HCT116 (cell line): ENCODE measurements around the gene SLC12A7. TPM values are rescaled to one million over a fixed set of nuclear protein-coding genes. Genes with fewer than 3 reads are reported as not detected.

Experiments used
- ATAC-seq: fragments of 200-7000 bp; cut with Tn5 transposase; 2 replicates; pipeline ENCODE4 v1.9.1; 2020; ENCODE audit warnings: mild to moderate bottlenecking, moderate library complexity
- BruUV-seq: library from RNA; stranded (reverse); fragments of 400-500 nt; replicated peaks from 2 replicates; lab custom pipeline; 2021; lab: Mats Ljungman, UMichigan
- CTCF ChIA-PET: fragments of 300-600 bp; sonication (Branson Sonifier 250); formaldehyde crosslinking; loops from one replicate; lab custom pipeline; 2021; ENCODE audit warnings: antibody characterized with exemption; lab: Charles Lee
- POLR2A ChIA-PET: fragments of 300-600, 350-600 bp; sonication (Branson Sonifier 250); formaldehyde crosslinking; loops from one replicate; lab custom pipeline; 2021; ENCODE audit warnings: antibody characterized with exemption; lab: Charles Lee
- RAD21 ChIA-PET, 2 experiments: fragments of 300-600 bp; sonication (Branson Sonifier 250); formaldehyde crosslinking; loops; one replicate each; lab custom pipeline; 2023; ENCODE audit warnings: low total read pairs in 2 of 2; ENCODE audit not compliant: uncharacterized antibody in 2 of 2, unreplicated experiment in 2 of 2, low non-redundant PET in 1 of 2; lab: Charles Lee
- DNase-seq: peaks from one replicate; pipeline ENCODE4 v3.0.0-alpha.2; 2010; ENCODE audit warnings: low read depth, low spot score
- H2AFZ ChIP-seq: fragments of 200-600 bp; shearing (Covaris generic), sonication (generic); 2 replicates; pipeline ENCODE4 v1.6.1; 2017; ENCODE audit warnings: low read depth, mixed run types, mixed read lengths, antibody characterized with exemption, low read length; ENCODE audit not compliant: poor library complexity, severe bottlenecking
- H3K27ac ChIP-seq: 2 replicates; pipeline ENCODE4 v1.5.1; 2012; ENCODE audit warnings: low read depth, low read length
- H3K27me3 ChIP-seq: fragments of 200-600 bp; sonication (generic); 2 replicates; pipeline ENCODE4 v1.6.1; 2016; ENCODE audit warnings: mixed run types, low read length, mixed read lengths; ENCODE audit not compliant: insufficient read depth
- H3K36me3 ChIP-seq, 2 experiments: fragments of 200-500 bp in 1 of 2; fragments of 200-600 bp in 1 of 2; sonication (Bioruptor generic) in 1 of 2; sonication (generic) in 1 of 2; 2 replicates each; pipeline versions ENCODE4 v1.5.1 to v1.6.1; 2014 to 2016; ENCODE audit warnings: low read length in 2 of 2, inconsistent platforms in 1 of 2, mixed read lengths in 1 of 2, mixed run types in 1 of 2; ENCODE audit not compliant: insufficient read depth in 2 of 2, control insufficient read depth in 1 of 2
- H3K4me1 ChIP-seq, 2 experiments: fragments of 200-600 bp in 1 of 2; sonication (generic) in 1 of 2; 2 replicates each; pipeline versions ENCODE4 v1.5.1 to v1.6.1; 2012 to 2017; ENCODE audit warnings: low read length in 2 of 2, inconsistent platforms in 1 of 2, mild to moderate bottlenecking in 1 of 2, mixed read lengths in 1 of 2, mixed run types in 1 of 2, moderate library complexity in 1 of 2; ENCODE audit not compliant: insufficient read depth in 2 of 2, control insufficient read depth in 1 of 2
- H3K4me2 ChIP-seq: fragments of 200-600 bp; sonication (generic); 2 replicates; pipeline ENCODE4 v1.6.1; 2017; ENCODE audit warnings: mixed run types, low read length, mixed read lengths
- H3K4me3 ChIP-seq, 2 experiments: fragments of 200-600 bp in 1 of 2; sonication (generic) in 1 of 2; replicated peaks in 1 of 2; 2 replicates each; pipeline ENCODE4 v1.5.1; 2011 to 2016; ENCODE audit warnings: low read length in 2 of 2, control low read depth in 1 of 2, low read depth in 1 of 2, mild to moderate bottlenecking in 1 of 2, mixed read lengths in 1 of 2, mixed run types in 1 of 2
- H3K79me2 ChIP-seq: fragments of 200-600 bp; sonication (generic); 2 replicates; pipeline ENCODE4 v1.6.1; 2017; ENCODE audit warnings: mild to moderate bottlenecking, mixed run types, low read length, moderate library complexity, mixed read lengths; ENCODE audit not compliant: insufficient read depth
- H3K9ac ChIP-seq: fragments of 200-600 bp; sonication (generic); 2 replicates; pipeline ENCODE4 v1.6.1; 2016; ENCODE audit warnings: low read length, mixed read lengths
- H3K9me2 ChIP-seq: fragments of 200-600 bp; sonication (generic), shearing (Covaris generic); 2 replicates; pipeline ENCODE4 v1.6.1; 2017; ENCODE audit warnings: mixed run types, mild to moderate bottlenecking, moderate library complexity; ENCODE audit not compliant: insufficient read depth
- H3K9me3 ChIP-seq, 2 experiments: fragments of 200-500 bp in 1 of 2; fragments of 200-600 bp in 1 of 2; sonication (Bioruptor generic) in 1 of 2; sonication (generic) in 1 of 2; 2 replicates each; pipeline ENCODE4 v1.6.1; 2014 to 2017; ENCODE audit warnings: low read length in 2 of 2, mixed read lengths in 2 of 2, inconsistent platforms in 1 of 2, low read depth in 1 of 2, mild to moderate bottlenecking in 1 of 2, mixed run types in 1 of 2, moderate library complexity in 1 of 2; ENCODE audit not compliant: control insufficient read depth in 1 of 2, insufficient read depth in 1 of 2
- H4K20me1 ChIP-seq: fragments of 200-600 bp; sonication (generic), shearing (Covaris generic); 2 replicates; pipeline ENCODE4 v1.6.1; 2017; ENCODE audit warnings: mixed run types, mild to moderate bottlenecking, moderate library complexity; ENCODE audit not compliant: insufficient read depth
- CBX3 ChIP-seq: IDR thresholded peaks from 2 replicates; pipeline ENCODE4 v1.6.1; 2012; ENCODE audit warnings: low read depth
- EGR1 ChIP-seq: IDR thresholded peaks from 2 replicates; pipeline ENCODE4 v1.6.1; 2012; ENCODE audit warnings: low read depth
- ELF1 ChIP-seq: IDR thresholded peaks from 2 replicates; pipeline ENCODE4 v1.6.1; 2012; ENCODE audit warnings: low read depth, borderline replicate concordance
- FOSL1 ChIP-seq: IDR thresholded peaks from 2 replicates; pipeline ENCODE4 v1.6.1; 2012; ENCODE audit warnings: low read depth
- JUND ChIP-seq: IDR thresholded peaks from 2 replicates; pipeline ENCODE4 v1.6.1; 2012
- POLR2A ChIP-seq: IDR thresholded peaks from 2 replicates; pipeline ENCODE4 v1.7.0; 2011; ENCODE audit warnings: borderline replicate concordance; ENCODE audit not compliant: insufficient read depth, insufficient read length; ENCODE audit errors: extremely low read depth
- SIN3A ChIP-seq: IDR thresholded peaks from 2 replicates; pipeline ENCODE4 v1.6.1; 2012; ENCODE audit warnings: low read depth
- SP1 ChIP-seq: IDR thresholded peaks from 2 replicates; pipeline ENCODE4 v1.6.1; 2012; ENCODE audit warnings: low read depth
- SRF ChIP-seq: IDR thresholded peaks from 2 replicates; pipeline ENCODE4 v1.6.1; 2012; ENCODE audit warnings: low read depth
- TCF7L2 ChIP-seq: IDR thresholded peaks from 2 replicates; pipeline ENCODE4 v1.7.0; 2011; ENCODE audit warnings: borderline replicate concordance, inconsistent platforms; ENCODE audit not compliant: insufficient read depth, insufficient read length; ENCODE audit errors: extremely low read depth
- ZBTB33 ChIP-seq: IDR thresholded peaks from 2 replicates; pipeline ENCODE4 v1.6.1; 2011; ENCODE audit warnings: mild to moderate bottlenecking, low read length, moderate library complexity; ENCODE audit not compliant: insufficient replicate concordance; ENCODE audit errors: extremely low read depth
- intact Hi-C: fragments of 100-400 bp; cut with micrococcal nuclease; formaldehyde crosslinking; loops from 2 replicates; pipeline ENCODE4 v1.10.0; 2022
- total RNA-seq: library from RNA; stranded (reverse); gene quantifications from one replicate; pipeline ENCODE4 v1.2.1, GENCODE V29; 2021; ENCODE audit not compliant: unreplicated experiment
- TF ChIP-seq, protein P1 (sequence below): IDR thresholded peaks from 2 replicates; pipeline ENCODE4 v1.6.1; 2012; ENCODE audit warnings: low read depth
- TF ChIP-seq, protein P2 (sequence below): IDR thresholded peaks from 2 replicates; pipeline ENCODE4 v1.6.1; 2012
- TF ChIP-seq, protein P3 (sequence below), 3 experiments: fragments of 200-600 bp in 1 of 3; sonication (generic) in 1 of 3; IDR thresholded peaks in 2 of 3; conservative IDR thresholded peaks in 1 of 3; 2 replicates each; pipeline ENCODE4 v1.5.1; 2012 to 2017; ENCODE audit warnings: low read depth in 2 of 3, low read length in 2 of 3, antibody characterized with exemption in 1 of 3, borderline replicate concordance in 1 of 3, control low read depth in 1 of 3, mild to moderate bottlenecking in 1 of 3, mixed read lengths in 1 of 3, mixed run types in 1 of 3, moderate library complexity in 1 of 3; ENCODE audit not compliant: insufficient read depth in 1 of 3
- TF ChIP-seq, protein P4 (sequence below): IDR thresholded peaks from 2 replicates; pipeline ENCODE4 v1.6.1; 2012

Gene SLC12A7
- total RNA-seq, 1 experiment from 2014 or later, result 29.6 TPM

DNA sequence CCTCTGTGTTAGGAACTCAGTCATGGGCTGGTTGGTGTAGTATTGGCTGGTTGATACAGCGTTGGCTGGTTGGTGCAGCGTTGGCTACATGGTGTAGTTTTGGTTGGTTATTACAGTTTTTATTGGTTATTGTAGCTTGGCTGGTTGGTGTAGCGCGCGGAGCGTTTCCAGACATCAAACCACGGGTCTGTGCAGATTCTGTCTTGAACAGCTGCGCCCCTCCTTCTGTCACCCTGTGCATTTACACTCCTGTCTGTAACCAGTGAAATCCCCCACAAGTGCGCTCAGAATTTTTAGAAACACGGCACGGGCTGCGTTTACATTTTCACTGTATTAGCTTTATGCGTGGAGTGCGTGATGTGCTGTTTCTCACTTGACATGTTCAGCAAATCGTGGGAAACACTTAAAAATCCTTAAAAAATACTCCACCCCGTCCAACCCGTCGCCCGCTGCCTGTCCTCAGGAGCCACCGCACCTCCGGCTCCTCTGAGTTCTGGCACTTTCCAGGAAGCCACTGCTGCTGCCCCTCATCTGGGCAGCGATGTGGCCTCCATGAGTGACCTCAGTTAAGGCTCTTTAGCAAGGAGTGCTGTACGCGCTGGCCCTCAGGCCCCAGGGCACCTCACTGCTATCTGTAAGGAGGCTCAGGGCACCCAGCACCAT is 82.5 kb downstream of the SLC12A7 start:
- intact Hi-C loops, result no loop called here
- CTCF ChIA-PET, result no interaction called here
- Histone ChIP-seq H3K9me2 (no peaks in the 10 kb centered on the region), H2AFZ (no peak overlapping the region), H3K4me3 (no peak overlapping the region), H3K9ac (no peak overlapping the region), H3K27me3 (no peaks in the 10 kb centered on the region), H3K4me2 (no peak overlapping the region), H3K36me3 (no peaks in the 10 kb centered on the region), H3K79me2 (no peaks in the 10 kb centered on the region), H3K9me3 (no peaks in the 10 kb centered on the region), H3K27ac (no peak overlapping the region), H4K20me1 (no peaks in the 10 kb centered on the region), H3K4me1 (no peaks in the 10 kb centered on the region)
- ATAC-seq, result no peak
- RAD21 ChIA-PET, result no interaction called here
- POLR2A ChIA-PET, result no interaction called here
- no TSS peak for BruUV-seq
- DNase-seq, result no peak
- no peak for TF ChIP-seq EGR1
- TF ChIP-seq SP1, result no peak
- TF ChIP-seq SRF, result no peak
- TF ChIP-seq, protein P1, sequence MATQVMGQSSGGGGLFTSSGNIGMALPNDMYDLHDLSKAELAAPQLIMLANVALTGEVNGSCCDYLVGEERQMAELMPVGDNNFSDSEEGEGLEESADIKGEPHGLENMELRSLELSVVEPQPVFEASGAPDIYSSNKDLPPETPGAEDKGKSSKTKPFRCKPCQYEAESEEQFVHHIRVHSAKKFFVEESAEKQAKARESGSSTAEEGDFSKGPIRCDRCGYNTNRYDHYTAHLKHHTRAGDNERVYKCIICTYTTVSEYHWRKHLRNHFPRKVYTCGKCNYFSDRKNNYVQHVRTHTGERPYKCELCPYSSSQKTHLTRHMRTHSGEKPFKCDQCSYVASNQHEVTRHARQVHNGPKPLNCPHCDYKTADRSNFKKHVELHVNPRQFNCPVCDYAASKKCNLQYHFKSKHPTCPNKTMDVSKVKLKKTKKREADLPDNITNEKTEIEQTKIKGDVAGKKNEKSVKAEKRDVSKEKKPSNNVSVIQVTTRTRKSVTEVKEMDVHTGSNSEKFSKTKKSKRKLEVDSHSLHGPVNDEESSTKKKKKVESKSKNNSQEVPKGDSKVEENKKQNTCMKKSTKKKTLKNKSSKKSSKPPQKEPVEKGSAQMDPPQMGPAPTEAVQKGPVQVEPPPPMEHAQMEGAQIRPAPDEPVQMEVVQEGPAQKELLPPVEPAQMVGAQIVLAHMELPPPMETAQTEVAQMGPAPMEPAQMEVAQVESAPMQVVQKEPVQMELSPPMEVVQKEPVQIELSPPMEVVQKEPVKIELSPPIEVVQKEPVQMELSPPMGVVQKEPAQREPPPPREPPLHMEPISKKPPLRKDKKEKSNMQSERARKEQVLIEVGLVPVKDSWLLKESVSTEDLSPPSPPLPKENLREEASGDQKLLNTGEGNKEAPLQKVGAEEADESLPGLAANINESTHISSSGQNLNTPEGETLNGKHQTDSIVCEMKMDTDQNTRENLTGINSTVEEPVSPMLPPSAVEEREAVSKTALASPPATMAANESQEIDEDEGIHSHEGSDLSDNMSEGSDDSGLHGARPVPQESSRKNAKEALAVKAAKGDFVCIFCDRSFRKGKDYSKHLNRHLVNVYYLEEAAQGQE, result no peak
- no peak for TF ChIP-seq JUND
- no peak for TF ChIP-seq FOSL1
- no peak for TF ChIP-seq POLR2A
- no peak for TF ChIP-seq ZBTB33
- TF ChIP-seq, protein P2, sequence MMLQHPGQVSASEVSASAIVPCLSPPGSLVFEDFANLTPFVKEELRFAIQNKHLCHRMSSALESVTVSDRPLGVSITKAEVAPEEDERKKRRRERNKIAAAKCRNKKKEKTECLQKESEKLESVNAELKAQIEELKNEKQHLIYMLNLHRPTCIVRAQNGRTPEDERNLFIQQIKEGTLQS, result no peak
- no peak for TF ChIP-seq SIN3A
- TF ChIP-seq, protein P3, sequence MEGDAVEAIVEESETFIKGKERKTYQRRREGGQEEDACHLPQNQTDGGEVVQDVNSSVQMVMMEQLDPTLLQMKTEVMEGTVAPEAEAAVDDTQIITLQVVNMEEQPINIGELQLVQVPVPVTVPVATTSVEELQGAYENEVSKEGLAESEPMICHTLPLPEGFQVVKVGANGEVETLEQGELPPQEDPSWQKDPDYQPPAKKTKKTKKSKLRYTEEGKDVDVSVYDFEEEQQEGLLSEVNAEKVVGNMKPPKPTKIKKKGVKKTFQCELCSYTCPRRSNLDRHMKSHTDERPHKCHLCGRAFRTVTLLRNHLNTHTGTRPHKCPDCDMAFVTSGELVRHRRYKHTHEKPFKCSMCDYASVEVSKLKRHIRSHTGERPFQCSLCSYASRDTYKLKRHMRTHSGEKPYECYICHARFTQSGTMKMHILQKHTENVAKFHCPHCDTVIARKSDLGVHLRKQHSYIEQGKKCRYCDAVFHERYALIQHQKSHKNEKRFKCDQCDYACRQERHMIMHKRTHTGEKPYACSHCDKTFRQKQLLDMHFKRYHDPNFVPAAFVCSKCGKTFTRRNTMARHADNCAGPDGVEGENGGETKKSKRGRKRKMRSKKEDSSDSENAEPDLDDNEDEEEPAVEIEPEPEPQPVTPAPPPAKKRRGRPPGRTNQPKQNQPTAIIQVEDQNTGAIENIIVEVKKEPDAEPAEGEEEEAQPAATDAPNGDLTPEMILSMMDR (IDR thresholded peaks at IDR 0.05 in 2 of 3, conservative IDR thresholded peaks at IDR 0.05 in 1 of 3; ENCODE audit: borderline replicate concordance in 1 of 3, insufficient read depth in 1 of 3, low read depth in 2 of 3, low read length in 2 of 3), result no peak
- TF ChIP-seq CBX3, result no peak
- TF ChIP-seq, protein P4, sequence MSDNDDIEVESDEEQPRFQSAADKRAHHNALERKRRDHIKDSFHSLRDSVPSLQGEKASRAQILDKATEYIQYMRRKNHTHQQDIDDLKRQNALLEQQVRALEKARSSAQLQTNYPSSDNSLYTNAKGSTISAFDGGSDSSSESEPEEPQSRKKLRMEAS, result no peak
- TF ChIP-seq TCF7L2, result no peak
- TF ChIP-seq ELF1, result no peak
